ENCODE results near the gene SPARC. TPM values are rescaled to one million over a fixed set of nuclear protein-coding genes. Genes with fewer than 3 reads are reported as not detected.

SPARC gene
- total RNA-seq, 4 donors from 2014 or later: 918 to 2,129 (median 1,501) TPM

DNA sequence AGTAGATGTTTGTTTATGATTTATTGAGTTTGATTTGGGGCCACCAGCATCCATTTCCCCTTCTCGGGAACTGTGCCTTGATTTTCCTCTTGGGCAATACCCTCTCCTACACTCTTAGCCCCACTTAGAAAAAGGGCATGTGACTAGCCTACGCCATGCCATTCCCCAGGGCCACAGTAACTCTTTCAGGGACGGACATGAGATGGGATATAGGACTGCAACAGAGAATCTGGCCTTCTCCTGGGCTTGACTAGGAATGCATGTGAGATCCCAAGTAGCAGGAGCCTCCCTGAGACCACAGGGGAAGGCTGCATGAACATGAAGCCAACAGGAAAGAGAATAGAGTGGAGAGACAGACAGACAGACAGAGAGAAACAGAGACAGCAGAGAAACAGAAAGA, 30.7 kb upstream of the SPARC start:
- TF ChIP-seq CTCF (IDR thresholded peaks at IDR 0.05): no peak
- TF ChIP-seq POLR2A (IDR thresholded peaks at IDR 0.05): no peak
- TF ChIP-seq EP300 (IDR thresholded peaks at IDR 0.05): no peak
- Histone ChIP-seq H3K27ac (peak overlapping the region in 1 of 4 donors; percentile 67), H3K4me1 (peaks cover 0 to 34% (median 4%) of the 10 kb centered on the region in 4 donors), H3K36me3 (no peaks in the 10 kb centered on the region), H3K9me3 (no peaks in the 10 kb centered on the region), H3K27me3 (no peaks in the 10 kb centered on the region), H3K4me3 (no peak overlapping the region)
- no peak for DNase-seq (ENCODE audit: low spot score in 2 of 2)
- 37 to 44% methylated on average over 3 of the region's 3 CpGs for WGBS, 2 donors

- no peak for DNase-seq (ENCODE audit: low spot score in 2 of 2)
- Histone ChIP-seq H3K27me3 (no peaks in the 10 kb centered on the region), H3K27ac (no peak overlapping the region), H3K4me1 (no peaks in the 10 kb centered on the region), H3K9me3 (no peaks in the 10 kb centered on the region), H3K4me3 (no peak overlapping the region), H3K36me3 (no peaks in the 10 kb centered on the region)
- 79 to 83% methylated on average over 13 of the region's 13 CpGs for WGBS, 2 donors
- no peak for TF ChIP-seq EP300 (IDR thresholded peaks at IDR 0.05)
- no peak for TF ChIP-seq POLR2A (IDR thresholded peaks at IDR 0.05)
- no peak for TF ChIP-seq CTCF (IDR thresholded peaks at IDR 0.05)
Measured at GRCh38 chr5:151709109-151709735, 22.5 kb upstream of the SPARC start.

- no peaks in the 10 kb centered on the region for H3K4me1 ChIP-seq
- no peaks in the 10 kb centered on the region for H3K36me3 ChIP-seq
- TF ChIP-seq POLR2A (IDR thresholded peaks at IDR 0.05): no peak
- no peak for TF ChIP-seq EP300 (IDR thresholded peaks at IDR 0.05)
- no peak for TF ChIP-seq CTCF (IDR thresholded peaks at IDR 0.05)
- H3K27ac ChIP-seq: no peak overlapping the region
- no peak overlapping the region for H3K4me3 ChIP-seq
- H3K27me3 ChIP-seq: no peaks in the 10 kb centered on the region
- DNase-seq (ENCODE audit: low spot score in 2 of 2): no peak
- no peaks in the 10 kb centered on the region for H3K9me3 ChIP-seq
Measured at GRCh38 chr5:151708126-151708525, 21.4 kb upstream of the SPARC start.

- H3K4me1 ChIP-seq: no peaks in the 10 kb centered on the region
- no peaks in the 10 kb centered on the region for H3K9me3 ChIP-seq
- peak overlapping the region in 1 of 4 donors; percentile 10 for H3K27ac ChIP-seq
- TF ChIP-seq CTCF (IDR thresholded peaks at IDR 0.05) (no peak), EP300 (IDR thresholded peaks at IDR 0.05) (no peak), POLR2A (IDR thresholded peaks at IDR 0.05) (no peak)
- no peaks in the 10 kb centered on the region for H3K36me3 ChIP-seq
- WGBS, 2 donors: 50 to 69% methylated on average over 2 of the region's 2 CpGs
- no peak for DNase-seq (ENCODE audit: low spot score in 2 of 2)
- no peaks in the 10 kb centered on the region for H3K27me3 ChIP-seq
- no peak overlapping the region for H3K4me3 ChIP-seq
Measured at GRCh38 chr5:151707567-151707966, 20.9 kb upstream of the SPARC start.

GRCh38 chr5:151706906-151707305, 20.2 kb upstream of the SPARC start:
- TF ChIP-seq EP300 (IDR thresholded peaks at IDR 0.05) (no peak), CTCF (IDR thresholded peaks at IDR 0.05) (no peak), POLR2A (IDR thresholded peaks at IDR 0.05) (no peak)
- no peaks in the 10 kb centered on the region for H3K27me3 ChIP-seq
- H3K4me3 ChIP-seq: no peak overlapping the region
- no peak overlapping the region for H3K27ac ChIP-seq
- H3K9me3 ChIP-seq: no peaks in the 10 kb centered on the region
- no peaks in the 10 kb centered on the region for H3K36me3 ChIP-seq
- no peak for DNase-seq (ENCODE audit: low spot score in 2 of 2)
- H3K4me1 ChIP-seq: no peaks in the 10 kb centered on the region
